Measurements from ENCODE around the gene IRF1.

IRF1 gene

DNA sequence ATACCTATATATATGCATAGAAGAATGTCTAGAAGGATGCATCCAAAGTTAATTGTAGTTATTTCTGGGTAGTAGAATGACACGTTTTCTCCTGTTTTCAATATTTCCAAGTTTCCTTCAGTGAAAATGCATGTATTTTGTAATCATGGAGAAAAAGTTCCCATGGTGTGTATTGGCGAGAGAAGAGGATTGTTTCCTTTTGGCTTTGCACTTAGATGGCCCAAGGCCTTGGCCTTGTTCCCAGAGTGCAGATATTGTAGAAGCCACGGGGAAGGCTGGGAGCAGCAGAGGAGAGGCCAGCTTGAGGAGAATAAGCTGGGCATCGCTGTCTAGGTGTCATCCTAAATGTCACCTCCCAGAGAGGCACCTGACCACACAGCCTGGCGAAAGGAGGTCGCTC is 44.0 kb downstream of the IRF1 start:
- peak; percentile 66 for DNase-seq (ENCODE audit: low read depth)
- TF ChIP-seq, protein P1, sequence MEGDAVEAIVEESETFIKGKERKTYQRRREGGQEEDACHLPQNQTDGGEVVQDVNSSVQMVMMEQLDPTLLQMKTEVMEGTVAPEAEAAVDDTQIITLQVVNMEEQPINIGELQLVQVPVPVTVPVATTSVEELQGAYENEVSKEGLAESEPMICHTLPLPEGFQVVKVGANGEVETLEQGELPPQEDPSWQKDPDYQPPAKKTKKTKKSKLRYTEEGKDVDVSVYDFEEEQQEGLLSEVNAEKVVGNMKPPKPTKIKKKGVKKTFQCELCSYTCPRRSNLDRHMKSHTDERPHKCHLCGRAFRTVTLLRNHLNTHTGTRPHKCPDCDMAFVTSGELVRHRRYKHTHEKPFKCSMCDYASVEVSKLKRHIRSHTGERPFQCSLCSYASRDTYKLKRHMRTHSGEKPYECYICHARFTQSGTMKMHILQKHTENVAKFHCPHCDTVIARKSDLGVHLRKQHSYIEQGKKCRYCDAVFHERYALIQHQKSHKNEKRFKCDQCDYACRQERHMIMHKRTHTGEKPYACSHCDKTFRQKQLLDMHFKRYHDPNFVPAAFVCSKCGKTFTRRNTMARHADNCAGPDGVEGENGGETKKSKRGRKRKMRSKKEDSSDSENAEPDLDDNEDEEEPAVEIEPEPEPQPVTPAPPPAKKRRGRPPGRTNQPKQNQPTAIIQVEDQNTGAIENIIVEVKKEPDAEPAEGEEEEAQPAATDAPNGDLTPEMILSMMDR (IDR thresholded peaks at IDR 0.05; ENCODE audit: control insufficient read depth, insufficient read depth, low read depth, low read length, missing control alignments) = no peak
- H3K4me3 ChIP-seq (ENCODE audit: control insufficient read depth, low read depth, low read length) = no peak overlapping the region

DNA sequence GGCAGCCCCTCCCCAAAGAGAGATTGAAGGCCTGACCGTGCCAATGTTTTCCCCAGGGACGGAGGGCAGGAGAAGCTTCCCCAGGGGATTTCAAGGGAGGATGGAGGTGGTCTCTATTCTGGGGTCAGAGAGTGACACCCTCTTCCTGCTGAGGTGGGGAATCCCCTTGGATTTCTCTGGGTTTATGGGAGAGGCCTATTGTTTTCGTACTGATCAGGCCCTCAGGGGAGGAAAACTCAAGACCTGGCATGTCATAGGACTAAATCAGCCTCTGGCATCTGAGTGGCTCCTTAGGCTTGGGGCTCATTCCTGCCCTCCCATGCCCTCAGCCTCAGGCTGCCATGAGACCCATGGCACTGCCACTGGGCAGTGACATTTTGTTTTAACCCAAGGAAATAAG is 44.6 kb downstream of the IRF1 start:
- no peak overlapping the region for H3K4me3 ChIP-seq (ENCODE audit: control insufficient read depth, low read depth, low read length)
- TF ChIP-seq, protein P1 (IDR thresholded peaks at IDR 0.05; ENCODE audit: control insufficient read depth, insufficient read depth, low read depth, low read length, missing control alignments) = no peak
- DNase-seq (ENCODE audit: low read depth) = no peak

DNA sequence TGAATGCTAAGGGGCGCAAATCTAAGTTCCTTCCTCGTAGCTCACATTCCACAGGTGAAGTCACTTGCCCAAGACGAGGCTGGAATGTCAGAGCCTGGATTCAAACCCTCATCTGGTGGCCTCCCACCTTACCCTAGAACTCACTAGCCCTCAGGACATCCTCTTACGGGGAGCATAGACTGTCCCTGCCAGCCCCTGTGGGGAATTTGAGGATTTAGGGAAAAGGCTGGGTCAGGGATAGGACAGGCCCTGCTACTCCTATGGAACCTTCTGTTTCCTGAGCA is 45.0 kb downstream of the IRF1 start:
- TF ChIP-seq, protein P1 (IDR thresholded peaks at IDR 0.05; ENCODE audit: control insufficient read depth, insufficient read depth, low read depth, low read length, missing control alignments) = no peak
- DNase-seq (ENCODE audit: low read depth) = no peak
- no peak overlapping the region for H3K4me3 ChIP-seq (ENCODE audit: control insufficient read depth, low read depth, low read length)

DNA sequence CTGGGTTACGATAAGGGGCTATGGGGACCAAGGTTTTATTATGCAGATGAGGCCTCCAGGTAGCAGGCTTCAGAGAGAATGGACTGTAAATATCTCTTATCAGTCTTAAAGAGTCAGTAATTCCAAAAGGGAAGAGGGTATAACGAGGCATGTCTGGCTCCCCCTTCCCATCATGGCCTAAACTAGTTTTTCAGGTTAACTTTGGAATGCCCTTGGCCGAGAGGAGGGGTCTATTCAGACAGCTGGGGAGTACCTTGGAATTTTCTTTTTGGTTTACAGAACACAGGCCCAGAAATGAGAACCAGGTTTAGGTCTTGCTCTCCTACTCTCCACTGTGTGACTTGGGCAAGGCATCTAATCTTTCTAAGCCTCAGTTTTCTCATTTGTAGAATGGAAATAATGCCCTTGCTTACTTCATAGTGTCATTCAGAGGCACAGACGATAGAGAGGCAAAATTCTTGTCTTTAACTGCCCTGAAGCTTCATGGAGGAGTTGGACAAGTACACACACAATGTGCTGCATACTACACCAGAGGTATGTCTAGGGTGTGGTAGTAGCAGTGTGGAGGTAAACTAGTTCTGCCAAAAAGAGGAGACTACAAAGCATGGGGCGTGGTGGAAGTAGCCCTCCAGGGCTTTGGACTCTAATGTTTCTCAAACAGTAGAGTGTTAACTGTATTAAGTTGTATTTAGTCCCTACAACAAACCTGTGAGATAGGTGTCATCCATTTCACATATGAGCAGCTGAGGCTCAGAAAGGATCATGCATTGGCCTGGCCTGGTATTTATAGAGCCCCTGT is 45.5 kb downstream of the IRF1 start:
- TF ChIP-seq, protein P1 (IDR thresholded peaks at IDR 0.05; ENCODE audit: control insufficient read depth, insufficient read depth, low read depth, low read length, missing control alignments) = no peak
- DNase-seq (ENCODE audit: low read depth) = no peak
- no peak overlapping the region for H3K4me3 ChIP-seq (ENCODE audit: control insufficient read depth, low read depth, low read length)

DNA sequence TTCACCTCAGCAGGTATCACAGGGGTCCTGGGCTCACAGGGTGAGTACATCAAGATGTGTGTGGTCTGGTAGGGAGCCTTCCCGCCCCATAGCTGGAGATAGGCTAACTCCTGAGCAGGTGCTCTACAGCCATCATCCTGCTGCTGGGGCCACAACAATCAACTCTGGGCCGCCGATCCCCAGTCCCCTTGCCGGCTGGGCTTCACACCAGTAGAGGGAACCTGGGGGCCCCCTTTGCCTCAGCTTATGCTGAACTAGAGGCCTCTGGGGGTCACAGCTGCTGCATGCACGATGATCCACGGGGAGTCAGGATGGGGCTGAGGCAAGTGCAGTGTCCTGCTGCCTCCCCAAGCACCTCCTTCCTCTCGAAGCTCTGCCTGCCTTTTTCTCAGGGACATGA is 46.5 kb downstream of the IRF1 start:
- DNase-seq (ENCODE audit: low read depth) = no peak
- TF ChIP-seq, protein P1 (IDR thresholded peaks at IDR 0.05; ENCODE audit: control insufficient read depth, insufficient read depth, low read depth, low read length, missing control alignments) = no peak
- H3K4me3 ChIP-seq (ENCODE audit: control insufficient read depth, low read depth, low read length) = no peak overlapping the region

DNA sequence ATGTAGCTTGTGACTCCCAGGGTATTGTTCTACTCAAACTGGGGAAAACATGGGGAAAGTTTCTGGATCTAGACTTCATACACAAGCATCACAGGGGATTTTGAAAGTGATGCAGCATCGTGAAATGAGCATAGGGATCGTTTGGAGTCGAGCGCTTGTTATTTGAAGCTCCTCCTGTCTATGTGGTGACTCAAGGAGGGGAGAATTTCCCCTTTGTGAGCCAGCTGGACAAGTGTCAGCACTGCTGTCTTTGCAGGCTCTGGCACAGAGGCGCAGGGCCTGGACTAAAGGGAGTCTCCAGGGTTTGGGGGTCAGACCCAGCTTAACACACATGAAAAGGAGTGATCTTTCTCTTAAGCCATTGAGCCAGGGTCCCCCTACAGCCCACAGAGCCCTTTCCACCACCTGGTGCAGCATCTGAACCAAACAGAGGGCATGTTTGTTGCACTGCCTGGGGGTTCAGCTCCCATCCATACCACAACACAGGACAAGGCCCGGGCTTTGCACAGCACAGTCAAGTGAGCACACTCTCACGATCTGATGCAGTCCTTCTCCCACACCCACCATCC is 51.0 kb downstream of the IRF1 start:
- TF ChIP-seq, protein P1 (IDR thresholded peaks at IDR 0.05; ENCODE audit: control insufficient read depth, insufficient read depth, low read depth, low read length, missing control alignments) = no peak
- H3K4me3 ChIP-seq (ENCODE audit: control insufficient read depth, low read depth, low read length) = no peak overlapping the region
- peak; percentile 81 for DNase-seq (ENCODE audit: low read depth)
